HepG2 (cell line): ENCODE results near the gene RPS6KA5. TPM values are rescaled to one million over a fixed set of nuclear protein-coding genes. Genes with fewer than 3 reads are reported as not detected.

Source experiments
- ADNP ChIP-seq: sonication (generic); formaldehyde crosslinking; IDR thresholded peaks from 2 replicates; pipeline ENCODE4 v1.4.0; 2020; ENCODE audit warnings: missing genetic modification reagents
- MAZ ChIP-seq, 2 experiments: sonication (generic) in 1 of 2; formaldehyde crosslinking in 1 of 2; IDR thresholded peaks; 2 replicates each; pipeline versions ENCODE4 v1.5.0 to v1.6.1; 2012 to 2020; ENCODE audit warnings: low read depth in 2 of 2, mild to moderate bottlenecking in 2 of 2, borderline replicate concordance in 1 of 2, improper control_type of control experiment in 1 of 2, low read length in 1 of 2, missing genetic modification reagents in 1 of 2, moderate library complexity in 1 of 2
- XBP1 ChIP-seq: sonication (generic); formaldehyde crosslinking; IDR thresholded peaks from 2 replicates; pipeline ENCODE4 v1.5.0; 2020; ENCODE audit warnings: missing genetic modification reagents
- ZHX2 ChIP-seq, 2 experiments: sonication (generic) in 1 of 2; formaldehyde crosslinking in 1 of 2; IDR thresholded peaks; 2 replicates each; pipeline versions ENCODE4 v1.6.1 to v1.9.0; 2014 to 2022; ENCODE audit warnings: antibody characterized with exemption in 1 of 2, borderline replicate concordance in 1 of 2, inconsistent platforms in 1 of 2, low read depth in 1 of 2, missing genetic modification reagents in 1 of 2
- ZKSCAN1 ChIP-seq: fragments of 150-350 bp; IDR thresholded peaks from 2 replicates; pipeline ENCODE4 v1.6.1; 2014; ENCODE audit warnings: low read length
- ZNF234 ChIP-seq: sonication (generic); formaldehyde crosslinking; conservative IDR thresholded peaks from 2 replicates; pipeline ENCODE4 v1.5.1; 2020; ENCODE audit warnings: mild to moderate bottlenecking, missing genetic modification reagents
- ZNF674 ChIP-seq: sonication (generic); formaldehyde crosslinking; IDR thresholded peaks from 2 replicates; pipeline ENCODE4 v1.5.0; 2020; ENCODE audit warnings: low read depth, mild to moderate bottlenecking, missing genetic modification reagents
- ZNF75D ChIP-seq: sonication (generic); formaldehyde crosslinking; IDR thresholded peaks from 2 replicates; pipeline ENCODE4 v1.8.1; 2023; ENCODE audit warnings: missing genetic modification reagents, mild to moderate bottlenecking, borderline replicate concordance
- polyA plus RNA-seq, 8 experiments: library from polyadenylated mRNA; depleted of rRNA in 3 of 8; stranded (reverse) in 7 of 8; unstranded in 1 of 8; fragments of >200 nt; fragmentation: Illumina TruSeq in 4 of 8; extraction: Trizol in 4 of 8; gene quantifications; 2 replicates each; pipeline versions ENCODE4 v1.2.1 to v1.2.3, GENCODE V29; 2011 to 2016; ENCODE audit warnings: low read depth in 4 of 8, missing spikeins in 1 of 8, mixed read lengths in 1 of 8; ENCODE audit not compliant: insufficient read depth in 1 of 8
- total RNA-seq, 5 experiments: library from RNA; depleted of rRNA; stranded (reverse); fragments of >200 nt; fragmentation: Illumina TruSeq; extraction: Trizol; gene quantifications; 2 replicates each; pipeline ENCODE4 v1.2.3, GENCODE V29; 2016; ENCODE audit warnings: low read depth in 1 of 5

Gene RPS6KA5
- total and polyA plus RNA-seq, 2 of the 13 experiments (the other 11 are each of a cell fraction or from before 2014, with no cell fraction given) = 0.50 to 0.58 TPM

- TF ChIP-seq ZHX2 (IDR thresholded peaks at IDR 0.05; ENCODE audit: low read depth) (no peak), ZHX2 (CRISPR knock-in tag; IDR thresholded peaks at IDR 0.05; ENCODE audit: borderline replicate concordance) (no peak), ZNF75D (no peak), MAZ (IDR thresholded peaks at IDR 0.05; ENCODE audit: borderline replicate concordance, low read depth, low read length) (no peak), MAZ (CRISPR knock-in tag; IDR thresholded peaks at IDR 0.05; ENCODE audit: low read depth) (no peak), ZNF674 (CRISPR knock-in tag) (no peak), ZNF234 (no peak), ZKSCAN1 (no peak), ADNP (no peak), XBP1 (CRISPR knock-in tag) (no peak)
These were observed 4.8 kb upstream of the RPS6KA5 start (continued) for GRCh38 chr14:91065266-91065665.
